ENCODE data around the gene SAFB2. TPM values are rescaled to one million over a fixed set of nuclear protein-coding genes. Genes with fewer than 3 reads are reported as not detected.

Gene SAFB2
- total and polyA plus RNA-seq, 2 donors (not counting 3 experiments of a cell fraction or from before 2014, with no cell fraction given), result 24.6 to 85.9 TPM

- H3K4me1 ChIP-seq (ENCODE audit: control insufficient read depth, extremely low read depth, insufficient read depth, low read length), result no peaks in the 10 kb centered on the region
- no peak overlapping the region for H3K4me2 ChIP-seq (ENCODE audit: insufficient read depth, low read length)
- ChIA-PET POLR2A (no interaction called here), CTCF (no interaction called here)
- no peak overlapping the region for H3K4me3 ChIP-seq (replicated peaks in 1 of 3; ENCODE audit: insufficient read depth in 1 of 3, low read depth in 1 of 3, low read length in 3 of 3)
- peaks cover 9 to 35% of the 10 kb centered on the region in 2 experiments for H3K36me3 ChIP-seq (ENCODE audit: control insufficient read depth in 2 of 2, extremely low read depth in 1 of 2, insufficient read depth in 2 of 2, low read length in 2 of 2)
- no peak for FAIRE-seq
- dilution Hi-C loops (cut with MboI; ENCODE audit: extremely low pct_ligation_motif_present, low sequenced_read_pairs) (no loop called here), intact Hi-C loops (cut with micrococcal nuclease) (no loop called here)
- DNase-seq (ENCODE audit: low read depth, low spot score), result no peak
- TF ChIP-seq EZH2 (IDR thresholded peaks at IDR 0.05; ENCODE audit: borderline replicate concordance, low read depth, low read length, severe bottlenecking), result no peak
- TF ChIP-seq GATA2 (IDR thresholded peaks at IDR 0.05; ENCODE audit: insufficient read depth, insufficient read length, low read depth, low read length), result no peak
- TF ChIP-seq POLR2A (IDR thresholded peaks at IDR 0.05; ENCODE audit: low read depth, low read length), result no peak
- TF ChIP-seq, protein P1, sequence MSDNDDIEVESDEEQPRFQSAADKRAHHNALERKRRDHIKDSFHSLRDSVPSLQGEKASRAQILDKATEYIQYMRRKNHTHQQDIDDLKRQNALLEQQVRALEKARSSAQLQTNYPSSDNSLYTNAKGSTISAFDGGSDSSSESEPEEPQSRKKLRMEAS (IDR thresholded peaks at IDR 0.05; ENCODE audit: insufficient read depth, insufficient read length), result no peak
- no peak for TF ChIP-seq POLR2AphosphoS5 (IDR thresholded peaks at IDR 0.05; ENCODE audit: insufficient read depth, low read depth, low read length)
- TF ChIP-seq, protein P2, sequence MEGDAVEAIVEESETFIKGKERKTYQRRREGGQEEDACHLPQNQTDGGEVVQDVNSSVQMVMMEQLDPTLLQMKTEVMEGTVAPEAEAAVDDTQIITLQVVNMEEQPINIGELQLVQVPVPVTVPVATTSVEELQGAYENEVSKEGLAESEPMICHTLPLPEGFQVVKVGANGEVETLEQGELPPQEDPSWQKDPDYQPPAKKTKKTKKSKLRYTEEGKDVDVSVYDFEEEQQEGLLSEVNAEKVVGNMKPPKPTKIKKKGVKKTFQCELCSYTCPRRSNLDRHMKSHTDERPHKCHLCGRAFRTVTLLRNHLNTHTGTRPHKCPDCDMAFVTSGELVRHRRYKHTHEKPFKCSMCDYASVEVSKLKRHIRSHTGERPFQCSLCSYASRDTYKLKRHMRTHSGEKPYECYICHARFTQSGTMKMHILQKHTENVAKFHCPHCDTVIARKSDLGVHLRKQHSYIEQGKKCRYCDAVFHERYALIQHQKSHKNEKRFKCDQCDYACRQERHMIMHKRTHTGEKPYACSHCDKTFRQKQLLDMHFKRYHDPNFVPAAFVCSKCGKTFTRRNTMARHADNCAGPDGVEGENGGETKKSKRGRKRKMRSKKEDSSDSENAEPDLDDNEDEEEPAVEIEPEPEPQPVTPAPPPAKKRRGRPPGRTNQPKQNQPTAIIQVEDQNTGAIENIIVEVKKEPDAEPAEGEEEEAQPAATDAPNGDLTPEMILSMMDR (IDR thresholded peaks at IDR 0.05; ENCODE audit: extremely low read depth in 1 of 2, insufficient read depth in 1 of 2, low read depth in 1 of 2, low read length in 2 of 2), result no peak
- no peak for TF ChIP-seq FOS (IDR thresholded peaks at IDR 0.05; ENCODE audit: borderline replicate concordance, insufficient read depth, low read length)
- TF ChIP-seq MYC (IDR thresholded peaks at IDR 0.05; ENCODE audit: low read depth, low read length), result no peak
- no peak for TF ChIP-seq JUN (IDR thresholded peaks at IDR 0.05; ENCODE audit: borderline replicate concordance, insufficient read depth, insufficient read length, low read depth)
- H4K20me1 ChIP-seq (replicated peaks; ENCODE audit: control insufficient read depth, extremely low read depth, insufficient read depth, low read length), result no peaks in the 10 kb centered on the region
- BruUV-seq (replicated peaks), result no TSS peak
- H3K9ac ChIP-seq (replicated peaks; ENCODE audit: extremely low read depth, insufficient read depth, low read length), result no peak overlapping the region
- H3K27ac ChIP-seq (ENCODE audit: insufficient read depth, low read depth, low read length), result no peak overlapping the region
- no peak overlapping the region for H2AFZ ChIP-seq (ENCODE audit: low read depth, low read length)
- H3K9me1 ChIP-seq (replicated peaks; ENCODE audit: control insufficient read depth, extremely low read depth, insufficient read depth, low read length), result no peaks in the 10 kb centered on the region
- no peaks in the 10 kb centered on the region for H3K27me3 ChIP-seq (ENCODE audit: control insufficient read depth in 2 of 2, insufficient read depth in 2 of 2, low read length in 2 of 2)
- no peaks in the 10 kb centered on the region for H3K9me3 ChIP-seq (replicated peaks; ENCODE audit: control insufficient read depth, insufficient read depth, low read length)
- H3K79me2 ChIP-seq (ENCODE audit: control insufficient read depth, insufficient read depth, low read length), result no peaks in the 10 kb centered on the region
Measured at GRCh38 chr19:5586300-5587070, 36.1 kb downstream of the SAFB2 start.

Measured in endothelial cell of umbilical vein (primary cell).